Endodermal cell (in vitro differentiated cells): ENCODE data around the gene PAX5. TPM values are rescaled to one million over a fixed set of nuclear protein-coding genes. Genes with fewer than 3 reads are reported as not detected.

ENCODE experiments used
- DNase-seq: peaks from one replicate; pipeline ENCODE4 v3.0.0-alpha.2; 2017
- H3K27ac ChIP-seq: 2 replicates; pipeline ENCODE4 v1.5.1; 2013; ENCODE audit warnings: mild to moderate bottlenecking, low read depth, low read length, moderate library complexity
- H3K27me3 ChIP-seq: 2 replicates; pipeline ENCODE4 v1.6.1; 2013; ENCODE audit warnings: mild to moderate bottlenecking, low read length, moderate library complexity; ENCODE audit not compliant: insufficient read depth, control insufficient read depth, poor library complexity, severe bottlenecking
- H3K36me3 ChIP-seq: 2 replicates; pipeline ENCODE4 v1.7.0; 2013; ENCODE audit warnings: mild to moderate bottlenecking, low read length, moderate library complexity; ENCODE audit not compliant: control insufficient read depth, insufficient read depth
- H3K4me1 ChIP-seq: one replicate; pipeline ENCODE4 v1.7.0; 2013; ENCODE audit warnings: low read length; ENCODE audit not compliant: control insufficient read depth, insufficient read depth
- H3K4me3 ChIP-seq: 2 replicates; pipeline ENCODE4 v1.5.1; 2013; ENCODE audit warnings: mild to moderate bottlenecking, low read length, moderate library complexity
- H3K9ac ChIP-seq: 2 replicates; pipeline ENCODE4 v1.6.1; 2013; ENCODE audit warnings: mild to moderate bottlenecking, low read length, moderate library complexity; ENCODE audit not compliant: poor library complexity, severe bottlenecking; ENCODE audit errors: extremely low read depth
- H3K9me3 ChIP-seq: 2 replicates; pipeline ENCODE4 v1.6.1; 2013; ENCODE audit warnings: mild to moderate bottlenecking, low read length, moderate library complexity; ENCODE audit not compliant: control insufficient read depth
- H3K27ac Mint-ChIP-seq: 2 replicates; pipeline ENCODE4 v1.8.0; 2020; ENCODE audit warnings: mixed read lengths
- H3K27me3 Mint-ChIP-seq: 2 replicates; pipeline ENCODE4 v1.8.0; 2021; ENCODE audit warnings: mild to moderate bottlenecking, mixed read lengths; ENCODE audit not compliant: insufficient read depth
- H3K36me3 Mint-ChIP-seq: 2 replicates; pipeline ENCODE4 v1.8.0; 2020; ENCODE audit warnings: low read depth, mixed read lengths
- H3K4me1 Mint-ChIP-seq: 2 replicates; pipeline ENCODE4 v1.8.0; 2020; ENCODE audit warnings: mixed read lengths
- H3K4me3 Mint-ChIP-seq: 2 replicates; pipeline ENCODE4 v1.8.0; 2020; ENCODE audit warnings: mild to moderate bottlenecking, moderate library complexity, mixed read lengths
- H3K9me3 Mint-ChIP-seq: 2 replicates; pipeline ENCODE4 v1.8.0; 2020; ENCODE audit warnings: mild to moderate bottlenecking, mixed read lengths
- WGBS, 2 experiments: methylation state at CpG; one replicate each; pipeline versions ENCODE4 v1.1.5 to v1.1.7; 2013; ENCODE audit warnings: missing lambda C conversion rate in 2 of 2, mixed read lengths in 1 of 2; ENCODE audit not compliant: insufficient coverage in 1 of 2, insufficient read length in 1 of 2; 5-methylcytosine and 5-hydroxymethylcytosine counted together
- total RNA-seq, 2 donors: library from RNA; stranded (reverse); fragmentation: NEBNext Ultra II Directional in 1 of 2; extraction: Animal tissue kit (Norgen Biotek cat#: 25700) in 1 of 2; gene quantifications; 2 replicates in 1 of 2; 3 replicates in 1 of 2; pipeline ENCODE4 v1.2.1, GENCODE V29; 2021
- TF ChIP-seq, protein P1 (sequence below): fragments of 200-600 bp; sonication (generic); conservative IDR thresholded peaks from 2 replicates; pipeline ENCODE4 v1.5.0; 2021; ENCODE audit warnings: antibody characterized with exemption, mild to moderate bottlenecking

The PAX5 gene
- total RNA-seq, 2 donors from 2014 or later, result 0.15 TPM; not detected in 1

- no peak overlapping the region for H3K4me3 ChIP-seq
- no peaks in the 10 kb centered on the region for H3K9me3 Mint-ChIP-seq
- no peak overlapping the region for H3K4me3 Mint-ChIP-seq
- H3K27me3 Mint-ChIP-seq, result peaks cover 85% of the 10 kb centered on the region
- no peaks in the 10 kb centered on the region for H3K9me3 ChIP-seq
- 95 to 98% methylated on average over 16 to 23 of the region's 23 CpGs for WGBS, 2 experiments
- no peaks in the 10 kb centered on the region for H3K36me3 ChIP-seq
- TF ChIP-seq, protein P1, sequence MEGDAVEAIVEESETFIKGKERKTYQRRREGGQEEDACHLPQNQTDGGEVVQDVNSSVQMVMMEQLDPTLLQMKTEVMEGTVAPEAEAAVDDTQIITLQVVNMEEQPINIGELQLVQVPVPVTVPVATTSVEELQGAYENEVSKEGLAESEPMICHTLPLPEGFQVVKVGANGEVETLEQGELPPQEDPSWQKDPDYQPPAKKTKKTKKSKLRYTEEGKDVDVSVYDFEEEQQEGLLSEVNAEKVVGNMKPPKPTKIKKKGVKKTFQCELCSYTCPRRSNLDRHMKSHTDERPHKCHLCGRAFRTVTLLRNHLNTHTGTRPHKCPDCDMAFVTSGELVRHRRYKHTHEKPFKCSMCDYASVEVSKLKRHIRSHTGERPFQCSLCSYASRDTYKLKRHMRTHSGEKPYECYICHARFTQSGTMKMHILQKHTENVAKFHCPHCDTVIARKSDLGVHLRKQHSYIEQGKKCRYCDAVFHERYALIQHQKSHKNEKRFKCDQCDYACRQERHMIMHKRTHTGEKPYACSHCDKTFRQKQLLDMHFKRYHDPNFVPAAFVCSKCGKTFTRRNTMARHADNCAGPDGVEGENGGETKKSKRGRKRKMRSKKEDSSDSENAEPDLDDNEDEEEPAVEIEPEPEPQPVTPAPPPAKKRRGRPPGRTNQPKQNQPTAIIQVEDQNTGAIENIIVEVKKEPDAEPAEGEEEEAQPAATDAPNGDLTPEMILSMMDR, result no peak
- peaks cover 28% of the 10 kb centered on the region for H3K4me1 Mint-ChIP-seq
- peaks cover 15% of the 10 kb centered on the region for H3K4me1 ChIP-seq
- DNase-seq, result peak; percentile 36
- H3K27ac Mint-ChIP-seq, result no peak overlapping the region
- H3K27me3 ChIP-seq, result peaks cover 84% of the 10 kb centered on the region
- H3K9ac ChIP-seq, result no peak overlapping the region
- H3K27ac ChIP-seq, result no peak overlapping the region
- no peaks in the 10 kb centered on the region for H3K36me3 Mint-ChIP-seq
Observed at GRCh38 chr9:36894695-36895310, 139.3 kb downstream of the PAX5 start.

- Histone ChIP-seq H3K36me3 (no peaks in the 10 kb centered on the region), H3K27me3 (peaks cover 83% of the 10 kb centered on the region), H3K9me3 (no peaks in the 10 kb centered on the region), H3K4me1 (peaks cover 15% of the 10 kb centered on the region), H3K4me3 (no peak overlapping the region), H3K27ac (no peak overlapping the region), H3K9ac (no peak overlapping the region)
- H3K9me3 Mint-ChIP-seq, result no peaks in the 10 kb centered on the region
- H3K4me1 Mint-ChIP-seq, result peaks cover 31% of the 10 kb centered on the region
- peaks cover 84% of the 10 kb centered on the region for H3K27me3 Mint-ChIP-seq
- H3K27ac Mint-ChIP-seq, result no peak overlapping the region
- TF ChIP-seq, protein P1, result no peak
- peak; percentile 20 for DNase-seq
- WGBS, 2 experiments, result 95 to 98% methylated on average over 5 to 8 of the region's 8 CpGs
- H3K36me3 Mint-ChIP-seq, result no peaks in the 10 kb centered on the region
- H3K4me3 Mint-ChIP-seq, result no peak overlapping the region
Observed at GRCh38 chr9:36893911-36894310, 140.2 kb downstream of the PAX5 start.

- Histone ChIP-seq H3K9me3 (no peaks in the 10 kb centered on the region), H3K27me3 (peaks cover 83% of the 10 kb centered on the region), H3K36me3 (no peaks in the 10 kb centered on the region), H3K9ac (no peak overlapping the region), H3K27ac (no peak overlapping the region), H3K4me3 (no peak overlapping the region), H3K4me1 (peaks cover 15% of the 10 kb centered on the region)
- Mint-ChIP-seq H3K27me3 (peaks cover 84% of the 10 kb centered on the region), H3K36me3 (no peaks in the 10 kb centered on the region), H3K9me3 (no peaks in the 10 kb centered on the region), H3K4me1 (peaks cover 31% of the 10 kb centered on the region), H3K4me3 (no peak overlapping the region), H3K27ac (no peak overlapping the region)
- DNase-seq, result peak; percentile 31
- TF ChIP-seq, protein P1, result no peak
- 92% methylated on average over 8 of the region's 8 CpGs for WGBS, 2 experiments
Observed at GRCh38 chr9:36893184-36893583, 140.9 kb downstream of the PAX5 start.
